SH-SY5Y (cell line): Measurements from ENCODE around the gene AMMECR1.

ENCODE experiments used
- GATA2 ChIP-seq: IDR thresholded peaks from 2 replicates; pipeline ENCODE4 v1.6.1; 2011; ENCODE audit warnings: mild to moderate bottlenecking, low read depth, low read length
- GATA3 ChIP-seq: IDR thresholded peaks from 2 replicates; pipeline ENCODE4 v1.6.1; 2011; ENCODE audit warnings: low read depth, mild to moderate bottlenecking, low read length, moderate library complexity

- TF ChIP-seq GATA2 (no peak), GATA3 (no peak)
Measured at GRCh38 chrX:110218591-110218990, 99.3 kb downstream of the AMMECR1 start.
